ENCODE results near the gene VWA5B2. TPM values are rescaled to one million over a fixed set of nuclear protein-coding genes. Genes with fewer than 3 reads are reported as not detected.

The VWA5B2 gene
- total and polyA plus RNA-seq, 2 of the 13 experiments (the other 11 are each of a cell fraction or from before 2014, with no cell fraction given) = 0.03 to 0.04 TPM

- TF ChIP-seq ZNF276 (CRISPR knock-in tag; IDR thresholded peaks at IDR 0.05; ENCODE audit: low read depth) (no peak), FOXK2 (IDR thresholded peaks at IDR 0.05) (no peak), DMAP1 (CRISPR knock-in tag; IDR thresholded peaks at IDR 0.05) (peak; percentile 91), ZKSCAN5 (CRISPR knock-in tag; IDR thresholded peaks at IDR 0.05) (no peak), ZSCAN22 (CRISPR knock-in tag; IDR thresholded peaks at IDR 0.05) (0 out of 2 replicates have a peak, but pooled peaks have one; percentile 64), DBP (CRISPR knock-in tag; IDR thresholded peaks at IDR 0.05; ENCODE audit: not compliant biosample characterization) (peak; percentile 84), ZNF75D (CRISPR knock-in tag; IDR thresholded peaks at IDR 0.05; ENCODE audit: borderline replicate concordance) (no peak), SOX6 (IDR thresholded peaks at IDR 0.05) (no peak), SOX6 (CRISPR knock-in tag; IDR thresholded peaks at IDR 0.05) (peak; percentile 42), E2F2 (CRISPR knock-in tag; IDR thresholded peaks at IDR 0.05; ENCODE audit: borderline replicate concordance) (peak; percentile 82; the same call in 1 of the 2 replicates), ATF7-NPFF (CRISPR knock-in tag; IDR thresholded peaks at IDR 0.05; ENCODE audit: low read depth) (peak; percentile 78), SMARCC2 (IDR thresholded peaks at IDR 0.05) (no peak), HDAC6 (IDR thresholded peaks at IDR 0.05; ENCODE audit: low read depth, low read length) (no peak), BHLHE40 (IDR thresholded peaks at IDR 0.05; ENCODE audit: low read length) (peak; percentile 79), ZNF121 (CRISPR knock-in tag; IDR thresholded peaks at IDR 0.05) (no peak), ZNF180 (CRISPR knock-in tag; IDR thresholded peaks at IDR 0.05; ENCODE audit: borderline replicate concordance, low read depth) (no peak), ZNF670 (CRISPR knock-in tag; IDR thresholded peaks at IDR 0.05; ENCODE audit: borderline replicate concordance) (no peak), SALL1 (CRISPR knock-in tag; IDR thresholded peaks at IDR 0.05) (peak; percentile 72)
- TF ChIP-seq, protein P1, sequence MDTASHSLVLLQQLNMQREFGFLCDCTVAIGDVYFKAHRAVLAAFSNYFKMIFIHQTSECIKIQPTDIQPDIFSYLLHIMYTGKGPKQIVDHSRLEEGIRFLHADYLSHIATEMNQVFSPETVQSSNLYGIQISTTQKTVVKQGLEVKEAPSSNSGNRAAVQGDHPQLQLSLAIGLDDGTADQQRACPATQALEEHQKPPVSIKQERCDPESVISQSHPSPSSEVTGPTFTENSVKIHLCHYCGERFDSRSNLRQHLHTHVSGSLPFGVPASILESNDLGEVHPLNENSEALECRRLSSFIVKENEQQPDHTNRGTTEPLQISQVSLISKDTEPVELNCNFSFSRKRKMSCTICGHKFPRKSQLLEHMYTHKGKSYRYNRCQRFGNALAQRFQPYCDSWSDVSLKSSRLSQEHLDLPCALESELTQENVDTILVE (CRISPR knock-in tag; IDR thresholded peaks at IDR 0.05) = peak; percentile 88
- TF ChIP-seq, protein P2, sequence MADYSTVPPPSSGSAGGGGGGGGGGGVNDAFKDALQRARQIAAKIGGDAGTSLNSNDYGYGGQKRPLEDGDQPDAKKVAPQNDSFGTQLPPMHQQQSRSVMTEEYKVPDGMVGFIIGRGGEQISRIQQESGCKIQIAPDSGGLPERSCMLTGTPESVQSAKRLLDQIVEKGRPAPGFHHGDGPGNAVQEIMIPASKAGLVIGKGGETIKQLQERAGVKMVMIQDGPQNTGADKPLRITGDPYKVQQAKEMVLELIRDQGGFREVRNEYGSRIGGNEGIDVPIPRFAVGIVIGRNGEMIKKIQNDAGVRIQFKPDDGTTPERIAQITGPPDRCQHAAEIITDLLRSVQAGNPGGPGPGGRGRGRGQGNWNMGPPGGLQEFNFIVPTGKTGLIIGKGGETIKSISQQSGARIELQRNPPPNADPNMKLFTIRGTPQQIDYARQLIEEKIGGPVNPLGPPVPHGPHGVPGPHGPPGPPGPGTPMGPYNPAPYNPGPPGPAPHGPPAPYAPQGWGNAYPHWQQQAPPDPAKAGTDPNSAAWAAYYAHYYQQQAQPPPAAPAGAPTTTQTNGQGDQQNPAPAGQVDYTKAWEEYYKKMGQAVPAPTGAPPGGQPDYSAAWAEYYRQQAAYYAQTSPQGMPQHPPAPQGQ (CRISPR knock-in tag; IDR thresholded peaks at IDR 0.05; ENCODE audit: borderline replicate concordance) = no peak
- TF ChIP-seq, protein P3, sequence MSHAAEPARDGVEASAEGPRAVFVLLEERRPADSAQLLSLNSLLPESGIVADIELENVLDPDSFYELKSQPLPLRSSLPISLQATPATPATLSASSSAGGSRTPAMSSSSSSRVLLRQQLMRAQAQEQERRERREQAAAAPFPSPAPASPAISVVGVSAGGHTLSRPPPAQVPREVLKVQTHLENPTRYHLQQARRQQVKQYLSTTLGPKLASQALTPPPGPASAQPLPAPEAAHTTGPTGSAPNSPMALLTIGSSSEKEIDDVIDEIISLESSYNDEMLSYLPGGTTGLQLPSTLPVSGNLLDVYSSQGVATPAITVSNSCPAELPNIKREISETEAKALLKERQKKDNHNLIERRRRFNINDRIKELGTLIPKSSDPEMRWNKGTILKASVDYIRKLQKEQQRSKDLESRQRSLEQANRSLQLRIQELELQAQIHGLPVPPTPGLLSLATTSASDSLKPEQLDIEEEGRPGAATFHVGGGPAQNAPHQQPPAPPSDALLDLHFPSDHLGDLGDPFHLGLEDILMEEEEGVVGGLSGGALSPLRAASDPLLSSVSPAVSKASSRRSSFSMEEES (CRISPR knock-in tag; IDR thresholded peaks at IDR 0.05) = peak; percentile 58; the same call in 1 of the 2 replicates
Measured at GRCh38 chr3:184248454-184249411, 19.3 kb downstream of the VWA5B2 start, which contains the start of gene ALG3 (continued).

Data from HepG2 (cell line).